Naive thymus-derived CD8-positive, alpha-beta T cell (primary cell): Measurements from ENCODE around the gene GMPS. TPM values are rescaled to one million over a fixed set of nuclear protein-coding genes. Genes with fewer than 3 reads are reported as not detected.
"Not testable (repeated sequence)": the region's sequence is repeated elsewhere in the genome, so short reads cannot be mapped to it uniquely, and the experiment has no call there.

ENCODE experiments used
- ATAC-seq, 2 donors: fragments of 150-1000 bp; cut with Tn5 transposase in 1 of 2; sonication (Bioruptor Pico), chemical (Tn5 transposase) in 1 of 2; 1 replicate in 1 of 2; 2 replicates in 1 of 2; pipeline ENCODE4 v1.10.0; 2021; ENCODE audit warnings: mild to moderate bottlenecking in 2 of 2, moderate library complexity in 2 of 2
- POLR2A ChIA-PET: fragments of 350-600 bp; sonication (Branson Sonifier 250); formaldehyde crosslinking; loops from one replicate; lab custom pipeline; 2021; ENCODE audit warnings: antibody characterized with exemption; lab: Charles Lee
- DNase-seq, 10 donors: peaks; one replicate each; pipeline versions ENCODE4 v3.0.0 to v3.0.0-alpha.2; 2020 to 2022
- H3K27ac Mint-ChIP-seq, 10 donors: one replicate each; pipeline ENCODE4 v1.8.0; 2020 to 2022; ENCODE audit warnings: mild to moderate bottlenecking in 10 of 10, mixed read lengths in 10 of 10, moderate library complexity in 4 of 10, inconsistent platforms in 1 of 10
- H3K27me3 Mint-ChIP-seq, 5 donors: one replicate each; pipeline ENCODE4 v1.8.0; 2021 to 2022; ENCODE audit warnings: mixed read lengths in 5 of 5
- H3K36me3 Mint-ChIP-seq, 3 donors: one replicate each; pipeline ENCODE4 v1.8.0; 2020 to 2022; ENCODE audit warnings: mixed read lengths in 3 of 3, mild to moderate bottlenecking in 2 of 3, inconsistent platforms in 1 of 3
- H3K4me1 Mint-ChIP-seq, 4 donors: one replicate each; pipeline ENCODE4 v1.8.0; 2021 to 2022; ENCODE audit warnings: mixed read lengths in 4 of 4
- H3K4me3 Mint-ChIP-seq, 10 donors: one replicate each; pipeline ENCODE4 v1.8.0; 2020 to 2022; ENCODE audit warnings: mild to moderate bottlenecking in 10 of 10, mixed read lengths in 10 of 10, moderate library complexity in 6 of 10, inconsistent platforms in 1 of 10
- H3K9me3 Mint-ChIP-seq, 9 donors: one replicate each; pipeline ENCODE4 v1.8.0; 2020 to 2022; ENCODE audit warnings: mixed read lengths in 9 of 9, mild to moderate bottlenecking in 3 of 9, inconsistent platforms in 1 of 9, moderate library complexity in 1 of 9
- polyA plus RNA-seq, 3 donors: library from polyadenylated mRNA; unstranded; fragments of 300-500 nt; fragmentation: Illumina TruSeq; gene quantifications; one replicate each; pipeline ENCODE4 v1.2.3, GENCODE V29; 2021
- total RNA-seq, 8 experiments: library from RNA in 2 of 8; stranded (reverse) in 2 of 8; gene quantifications; one replicate each; pipeline ENCODE4 v1.2.3 and lab custom pipeline; 2021 to 2026

GMPS gene
- total and polyA plus RNA-seq, 5 experiments from 2014 or later = 43.1 to 71.7 (median 52.5) TPM

GRCh38 chr3:155956508-155957411 lies 86.3 kb downstream of the GMPS start:
- H3K27ac Mint-ChIP-seq = no peak overlapping the region
- H3K4me3 Mint-ChIP-seq = no peak overlapping the region
- no peak for DNase-seq
- H3K27me3 Mint-ChIP-seq = no peaks in the 10 kb centered on the region
- peaks cover 0 to 4% (median 0%) of the 10 kb centered on the region in 3 donors for H3K36me3 Mint-ChIP-seq
- peaks cover 0 to 2% (median 0%) of the 10 kb centered on the region in 4 donors for H3K4me1 Mint-ChIP-seq
- ATAC-seq = no peak
- H3K9me3 Mint-ChIP-seq = peaks cover 0 to 7% (median 0%) of the 10 kb centered on the region in 9 donors
- POLR2A ChIA-PET = no interaction called here

GRCh38 chr3:155957412-155957880 lies 87.0 kb downstream of the GMPS start:
- DNase-seq = no peak
- no peaks in the 10 kb centered on the region for H3K27me3 Mint-ChIP-seq
- H3K4me3 Mint-ChIP-seq = no peak overlapping the region
- H3K4me1 Mint-ChIP-seq = peaks cover 0 to 2% (median 0%) of the 10 kb centered on the region in 4 donors
- peaks cover 0 to 8% (median 4%) of the 10 kb centered on the region in 9 donors for H3K9me3 Mint-ChIP-seq
- H3K36me3 Mint-ChIP-seq = peaks cover 0 to 4% (median 3%) of the 10 kb centered on the region in 3 donors
- POLR2A ChIA-PET = no interaction called here
- no peak overlapping the region for H3K27ac Mint-ChIP-seq
- ATAC-seq = no peak

- POLR2A ChIA-PET = no interaction called here
- no peak for ATAC-seq
- no peak overlapping the region for H3K27ac Mint-ChIP-seq
Observed at GRCh38 chr3:155958676-155959075, 88.2 kb downstream of the GMPS start.

GRCh38 chr3:155960060-155960459 lies 89.6 kb downstream of the GMPS start:
- Mint-ChIP-seq H3K4me1 (peaks cover 0 to 2% (median 0%) of the 10 kb centered on the region in 4 donors), H3K27me3 (no peaks in the 10 kb centered on the region), H3K27ac (no peak overlapping the region), H3K9me3 (peaks cover 0 to 9% (median 4%) of the 10 kb centered on the region in 9 donors), H3K36me3 (peaks cover 0 to 5% (median 4%) of the 10 kb centered on the region in 3 donors), H3K4me3 (no peak overlapping the region)
- no peak for ATAC-seq
- POLR2A ChIA-PET = no interaction called here
- DNase-seq = no peak

More at GRCh38 chr3:155958676-155959075, 88.2 kb downstream of the GMPS start:
- Mint-ChIP-seq H3K36me3 (peaks cover 0 to 5% (median 4%) of the 10 kb centered on the region in 3 donors), H3K27me3 (no peaks in the 10 kb centered on the region), H3K4me1 (peaks cover 0 to 2% (median 0%) of the 10 kb centered on the region in 4 donors), H3K4me3 (no peak overlapping the region), H3K9me3 (peaks cover 0 to 9% (median 4%) of the 10 kb centered on the region in 9 donors)
- DNase-seq = no peak

GRCh38 chr3:155961044-155961443 lies 90.6 kb downstream of the GMPS start:
- POLR2A ChIA-PET, H3K36me3 Mint-ChIP-seq, DNase-seq, H3K27ac Mint-ChIP-seq, H3K4me3 Mint-ChIP-seq, ATAC-seq, H3K4me1 Mint-ChIP-seq, H3K27me3 Mint-ChIP-seq: not testable (repeated sequence)
- peaks cover 0 to 11% (median 5%) of the 10 kb centered on the region in 9 donors for H3K9me3 Mint-ChIP-seq

GRCh38 chr3:155963570-155963969 lies 93.1 kb downstream of the GMPS start:
- no peak for ATAC-seq
- DNase-seq = no peak
- H3K4me1 Mint-ChIP-seq = peaks cover 0 to 2% (median 0%) of the 10 kb centered on the region in 4 donors
- H3K36me3 Mint-ChIP-seq = peaks cover 0 to 5% (median 4%) of the 10 kb centered on the region in 3 donors
- POLR2A ChIA-PET = no interaction called here
- no peak overlapping the region for H3K27ac Mint-ChIP-seq
- H3K4me3 Mint-ChIP-seq = no peak overlapping the region
- peaks cover 0 to 20% (median 6%) of the 10 kb centered on the region in 9 donors for H3K9me3 Mint-ChIP-seq
- peaks cover 0 to 9% (median 0%) of the 10 kb centered on the region in 5 donors for H3K27me3 Mint-ChIP-seq

- Mint-ChIP-seq H3K4me3 (no peak overlapping the region), H3K27me3 (peaks cover 0 to 19% (median 0%) of the 10 kb centered on the region in 5 donors), H3K4me1 (no peaks in the 10 kb centered on the region), H3K9me3 (peaks cover 0 to 15% (median 3%) of the 10 kb centered on the region in 9 donors), H3K36me3 (peaks cover 0 to 9% (median 2%) of the 10 kb centered on the region in 3 donors), H3K27ac (no peak overlapping the region)
- POLR2A ChIA-PET = interaction anchor here (0.5 kb wide), 1 partner anchor 187 kb away, joined by 4 read pairs; no protein-coding TSS in a partner anchor
- no peak for ATAC-seq
- DNase-seq = no peak
Observed at GRCh38 chr3:155970398-155970797, 99.9 kb downstream of the GMPS start.

- Mint-ChIP-seq H3K4me3 (no peak overlapping the region), H3K36me3 (peaks cover 0 to 9% (median 2%) of the 10 kb centered on the region in 3 donors), H3K27me3 (peaks cover 0 to 13% (median 0%) of the 10 kb centered on the region in 5 donors), H3K9me3 (peaks cover 0 to 4% (median 0%) of the 10 kb centered on the region in 9 donors), H3K27ac (no peak overlapping the region), H3K4me1 (no peaks in the 10 kb centered on the region)
- ATAC-seq = no peak
- DNase-seq = no peak
- POLR2A ChIA-PET = no interaction called here
Observed at GRCh38 chr3:155972885-155973584, 102.6 kb downstream of the GMPS start.

GRCh38 chr3:155978324-155978723 lies 107.9 kb downstream of the GMPS start:
- H3K4me3 Mint-ChIP-seq = no peak overlapping the region
- POLR2A ChIA-PET = no interaction called here
- no peak for DNase-seq
- H3K27me3 Mint-ChIP-seq = no peaks in the 10 kb centered on the region
- H3K36me3 Mint-ChIP-seq = no peaks in the 10 kb centered on the region
- H3K27ac Mint-ChIP-seq = no peak overlapping the region
- no peaks in the 10 kb centered on the region for H3K9me3 Mint-ChIP-seq
- H3K4me1 Mint-ChIP-seq = no peaks in the 10 kb centered on the region
- ATAC-seq = no peak

GRCh38 chr3:155979746-155980145 lies 109.3 kb downstream of the GMPS start:
- H3K4me3 Mint-ChIP-seq = no peak overlapping the region
- H3K27me3 Mint-ChIP-seq = no peaks in the 10 kb centered on the region
- no peak overlapping the region for H3K27ac Mint-ChIP-seq
- H3K36me3 Mint-ChIP-seq = no peaks in the 10 kb centered on the region
- no peaks in the 10 kb centered on the region for H3K4me1 Mint-ChIP-seq
- POLR2A ChIA-PET = no interaction called here
- no peak for DNase-seq
- ATAC-seq = no peak
- H3K9me3 Mint-ChIP-seq = no peaks in the 10 kb centered on the region

GRCh38 chr3:155981669-155982068 lies 111.2 kb downstream of the GMPS start:
- ATAC-seq (no peak), DNase-seq (no peak)
- Mint-ChIP-seq H3K4me1 (no peaks in the 10 kb centered on the region), H3K36me3 (no peaks in the 10 kb centered on the region), H3K27ac (no peak overlapping the region), H3K27me3 (peaks cover 0 to 9% (median 2%) of the 10 kb centered on the region in 5 donors), H3K9me3 (no peaks in the 10 kb centered on the region), H3K4me3 (no peak overlapping the region)
- POLR2A ChIA-PET = no interaction called here

- Mint-ChIP-seq H3K27ac (no peak overlapping the region), H3K36me3 (no peaks in the 10 kb centered on the region), H3K4me1 (no peaks in the 10 kb centered on the region), H3K4me3 (no peak overlapping the region), H3K27me3 (peaks cover 0 to 9% (median 3%) of the 10 kb centered on the region in 5 donors), H3K9me3 (no peaks in the 10 kb centered on the region)
- ATAC-seq (no peak), DNase-seq (no peak)
- POLR2A ChIA-PET = no interaction called here
Observed at GRCh38 chr3:155983834-155984474, 113.5 kb downstream of the GMPS start.
